SK-N-SH (cell line): ENCODE data around the gene FMN2.

ENCODE experiments used
- FOXJ3 ChIP-seq: sonication (generic); formaldehyde crosslinking; IDR thresholded peaks from 2 replicates; pipeline ENCODE4 v1.5.1; 2020; ENCODE audit warnings: mild to moderate bottlenecking, missing genetic modification reagents
- POLR2AphosphoS5 ChIP-seq: IDR thresholded peaks from 2 replicates; pipeline ENCODE4 v1.6.1; 2012; ENCODE audit warnings: low read depth, low read length
- SMC3 ChIP-seq: IDR thresholded peaks from 2 replicates; pipeline ENCODE4 v1.6.1; 2012; ENCODE audit warnings: low read depth, low read length, improper control_type of control experiment
- YY1 ChIP-seq: IDR thresholded peaks from 2 replicates; pipeline ENCODE4 v1.4.0; 2012; ENCODE audit warnings: low read depth, mild to moderate bottlenecking
- TF ChIP-seq, protein P1 (sequence below): fragments of 200-600 bp; sonication (generic); IDR thresholded peaks from 2 replicates; pipeline ENCODE4 v1.6.1; 2017; ENCODE audit warnings: antibody characterized with exemption, mild to moderate bottlenecking, moderate library complexity

DNA sequence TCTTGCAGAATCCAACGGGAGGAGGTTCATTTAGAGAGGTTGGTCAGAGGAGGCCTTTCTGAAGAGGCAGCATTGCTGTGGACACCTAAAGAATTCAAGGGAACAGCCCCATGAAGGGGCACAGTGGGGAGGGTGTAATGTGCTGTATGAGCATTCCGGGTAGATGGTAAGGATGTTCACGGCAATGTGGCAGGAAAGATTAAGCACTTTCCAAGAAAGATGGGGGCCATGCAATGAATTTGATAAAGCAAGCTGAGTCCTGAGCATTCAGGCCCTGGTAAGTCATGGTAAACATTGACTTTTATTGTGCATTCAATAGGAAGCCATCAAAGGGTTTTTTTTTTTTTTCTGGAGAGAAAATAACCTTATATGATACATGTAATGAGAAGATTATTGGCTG is 353.7 kb downstream of the FMN2 start:
- TF ChIP-seq YY1 (no peak), SMC3 (no peak), POLR2AphosphoS5 (no peak), FOXJ3 (CRISPR knock-in tag) (no peak)
- TF ChIP-seq, protein P1, sequence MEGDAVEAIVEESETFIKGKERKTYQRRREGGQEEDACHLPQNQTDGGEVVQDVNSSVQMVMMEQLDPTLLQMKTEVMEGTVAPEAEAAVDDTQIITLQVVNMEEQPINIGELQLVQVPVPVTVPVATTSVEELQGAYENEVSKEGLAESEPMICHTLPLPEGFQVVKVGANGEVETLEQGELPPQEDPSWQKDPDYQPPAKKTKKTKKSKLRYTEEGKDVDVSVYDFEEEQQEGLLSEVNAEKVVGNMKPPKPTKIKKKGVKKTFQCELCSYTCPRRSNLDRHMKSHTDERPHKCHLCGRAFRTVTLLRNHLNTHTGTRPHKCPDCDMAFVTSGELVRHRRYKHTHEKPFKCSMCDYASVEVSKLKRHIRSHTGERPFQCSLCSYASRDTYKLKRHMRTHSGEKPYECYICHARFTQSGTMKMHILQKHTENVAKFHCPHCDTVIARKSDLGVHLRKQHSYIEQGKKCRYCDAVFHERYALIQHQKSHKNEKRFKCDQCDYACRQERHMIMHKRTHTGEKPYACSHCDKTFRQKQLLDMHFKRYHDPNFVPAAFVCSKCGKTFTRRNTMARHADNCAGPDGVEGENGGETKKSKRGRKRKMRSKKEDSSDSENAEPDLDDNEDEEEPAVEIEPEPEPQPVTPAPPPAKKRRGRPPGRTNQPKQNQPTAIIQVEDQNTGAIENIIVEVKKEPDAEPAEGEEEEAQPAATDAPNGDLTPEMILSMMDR, result no peak
